Ascending aorta (tissue), 2 donors: Measurements from ENCODE around the gene COL18A1. TPM values are rescaled to one million over a fixed set of nuclear protein-coding genes. Genes with fewer than 3 reads are reported as not detected.

Experiments
- DNase-seq, 2 donors: peaks; one replicate each; pipeline ENCODE4 v3.0.0-alpha.2; 2019; ENCODE audit warnings: low spot score in 2 of 2
- H3K27ac ChIP-seq, 2 donors: fragments of 200-600 bp; sonication (generic); one replicate each; pipeline ENCODE4 v1.5.1; 2016 to 2017; ENCODE audit warnings: mild to moderate bottlenecking in 1 of 2
- H3K27me3 ChIP-seq: fragments of 200-600 bp; sonication (generic); one replicate; pipeline ENCODE4 v1.5.1; 2017
- H3K36me3 ChIP-seq, 2 donors: fragments of 200-600 bp; sonication (generic); one replicate each; pipeline ENCODE4 v1.5.1; 2016
- H3K4me1 ChIP-seq, 2 donors: fragments of 200-600 bp; sonication (generic); one replicate each; pipeline ENCODE4 v1.5.1; 2016 to 2017; ENCODE audit warnings: mild to moderate bottlenecking in 1 of 2
- H3K4me3 ChIP-seq, 2 donors: fragments of 200-600 bp; sonication (generic); one replicate each; pipeline ENCODE4 v1.5.1; 2016 to 2017; ENCODE audit warnings: mild to moderate bottlenecking in 1 of 2
- H3K9me3 ChIP-seq, 2 donors: fragments of 200-600 bp; sonication (generic); one replicate each; pipeline ENCODE4 v1.5.1; 2016
- CTCF ChIP-seq, 3 experiments: fragments of 200-600 bp in 2 of 3; fragments of 450-650 bp in 1 of 3; sonication (generic) in 2 of 3; IDR thresholded peaks; one replicate each; pipeline ENCODE4 v1.5.1; 2016 to 2019; ENCODE audit warnings: antibody characterized with exemption in 3 of 3, mild to moderate bottlenecking in 1 of 3, moderate library complexity in 1 of 3
- intact Hi-C: fragments of 100-400 bp; cut with DNase I; formaldehyde crosslinking; loops from one replicate; pipeline ENCODE4 v1.15.1; 2023
- total RNA-seq: library from RNA; depleted of rRNA; stranded (reverse); fragments of >200 nt; gene quantifications from one replicate; pipeline ENCODE4 v1.1.0, GENCODE V29; 2016

Gene COL18A1
- total RNA-seq, 1 donor from 2014 or later: 699 TPM

GRCh38 chr21:45533846-45534635 is 129.1 kb downstream of the COL18A1 start:
- Histone ChIP-seq H3K4me1 (no peaks in the 10 kb centered on the region), H3K4me3 (no peak overlapping the region), H3K27me3 (no peaks in the 10 kb centered on the region), H3K27ac (no peak overlapping the region), H3K9me3 (no peaks in the 10 kb centered on the region), H3K36me3 (no peaks in the 10 kb centered on the region)
- intact Hi-C loops: no loop called here
- peak; percentile 0 to 40 for DNase-seq
- TF ChIP-seq CTCF (IDR thresholded peaks at IDR 0.05): no peak

DNA sequence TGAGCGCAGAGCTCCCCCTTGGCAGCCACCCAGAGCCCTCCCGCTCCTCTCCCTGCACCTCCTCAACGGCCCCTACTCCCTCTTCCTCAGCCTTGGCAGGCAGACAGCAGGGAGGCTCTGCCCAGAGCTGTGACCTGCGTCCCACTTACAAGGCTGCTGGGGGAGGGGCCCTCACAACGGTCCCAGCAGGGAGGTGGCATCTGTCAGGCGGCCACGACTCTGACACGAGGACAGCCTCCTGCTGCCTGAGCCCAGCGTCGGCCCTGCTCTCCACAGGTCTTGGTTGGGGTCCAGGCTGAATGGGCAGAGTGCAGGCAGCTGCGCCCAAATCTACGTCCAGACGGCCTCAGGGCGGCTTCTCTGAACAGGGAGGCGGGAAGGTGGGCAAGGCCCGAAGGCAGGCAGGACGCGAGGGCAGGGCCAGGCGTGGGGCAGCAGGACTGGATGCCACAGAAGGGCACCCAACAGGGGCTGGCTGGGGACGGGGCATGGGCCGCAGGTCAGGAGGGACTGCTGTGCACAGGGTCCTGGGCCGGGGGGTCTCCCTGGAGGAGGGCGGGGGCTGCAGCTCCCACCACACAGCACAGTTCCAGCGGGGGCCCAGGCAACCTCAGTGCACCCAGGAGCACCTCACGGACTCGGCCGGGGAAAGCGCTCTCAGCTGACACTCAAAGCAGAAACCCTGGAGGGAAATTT is 129.8 kb downstream of the COL18A1 start:
- Histone ChIP-seq H3K4me3 (no peak overlapping the region), H3K27me3 (no peaks in the 10 kb centered on the region), H3K4me1 (no peaks in the 10 kb centered on the region), H3K36me3 (no peaks in the 10 kb centered on the region), H3K27ac (no peak overlapping the region), H3K9me3 (no peaks in the 10 kb centered on the region)
- TF ChIP-seq CTCF (IDR thresholded peaks at IDR 0.05): no peak
- intact Hi-C loops: no loop called here
- peak; percentile 7 to 65 for DNase-seq

DNA sequence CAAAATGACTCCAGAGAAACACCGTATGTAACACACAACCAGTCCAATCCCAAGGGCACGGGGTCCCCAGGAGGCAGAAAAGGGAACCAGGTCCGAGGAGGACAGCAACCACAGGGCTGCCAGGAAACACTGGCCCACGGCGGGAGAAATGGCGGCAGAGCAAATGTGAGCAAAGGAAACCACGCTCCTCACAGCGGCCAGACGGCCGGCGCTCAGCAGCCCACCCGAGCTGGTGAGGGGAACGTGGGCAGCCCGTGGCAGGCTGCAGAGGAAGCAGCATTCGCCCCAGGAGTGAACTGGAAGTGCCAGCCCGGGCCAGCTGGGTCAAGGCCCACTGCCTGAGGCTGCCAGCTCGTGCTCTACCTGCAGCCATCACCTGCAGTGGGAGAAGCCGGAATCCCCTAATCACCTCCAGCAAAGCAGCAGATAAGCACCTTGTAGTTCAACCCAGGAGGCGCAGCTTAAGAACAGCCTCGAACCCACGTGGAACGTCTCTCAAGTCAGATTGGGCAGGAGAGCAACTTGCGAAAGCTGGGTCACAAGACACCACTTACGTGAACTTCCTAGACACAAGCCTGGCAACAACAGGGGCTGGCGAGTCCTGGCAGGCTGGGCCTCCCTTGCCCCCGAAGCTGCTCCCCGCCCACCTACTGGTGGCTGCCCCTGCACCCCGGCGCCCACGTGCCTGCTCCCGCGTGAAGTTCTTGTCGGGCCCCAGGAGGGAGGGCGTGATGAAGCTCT is 130.5 kb downstream of the COL18A1 start:
- Histone ChIP-seq H3K27ac (no peak overlapping the region), H3K36me3 (no peaks in the 10 kb centered on the region), H3K9me3 (no peaks in the 10 kb centered on the region), H3K4me3 (no peak overlapping the region), H3K27me3 (no peaks in the 10 kb centered on the region), H3K4me1 (no peaks in the 10 kb centered on the region)
- peak in 1 of 2 donors; percentile 67 for DNase-seq
- no peak for TF ChIP-seq CTCF (IDR thresholded peaks at IDR 0.05)
- intact Hi-C loops: no loop called here

GRCh38 chr21:45536301-45537081 is 131.5 kb downstream of the COL18A1 start:
- H3K9me3 ChIP-seq: no peaks in the 10 kb centered on the region
- no peak for TF ChIP-seq CTCF (IDR thresholded peaks at IDR 0.05)
- no peaks in the 10 kb centered on the region for H3K27me3 ChIP-seq
- DNase-seq: peak in 1 of 2 donors; percentile 56
- peaks cover 0 to 3% of the 10 kb centered on the region in 2 donors for H3K4me1 ChIP-seq
- no peak overlapping the region for H3K27ac ChIP-seq
- H3K4me3 ChIP-seq: no peak overlapping the region
- no peaks in the 10 kb centered on the region for H3K36me3 ChIP-seq
- intact Hi-C loops: no loop called here

- intact Hi-C loops: no loop called here
- H3K36me3 ChIP-seq: no peaks in the 10 kb centered on the region
- H3K27ac ChIP-seq: no peak overlapping the region
- H3K27me3 ChIP-seq: no peaks in the 10 kb centered on the region
- peak; percentile 2 to 58 for DNase-seq
- H3K4me1 ChIP-seq: peaks cover 0 to 9% of the 10 kb centered on the region in 2 donors
- no peak for TF ChIP-seq CTCF (IDR thresholded peaks at IDR 0.05)
- no peaks in the 10 kb centered on the region for H3K9me3 ChIP-seq
- H3K4me3 ChIP-seq: no peak overlapping the region
Observed at GRCh38 chr21:45537111-45537745, 132.3 kb downstream of the COL18A1 start.
